Measurements from ENCODE around the gene SYF2.

SYF2 gene

DNA sequence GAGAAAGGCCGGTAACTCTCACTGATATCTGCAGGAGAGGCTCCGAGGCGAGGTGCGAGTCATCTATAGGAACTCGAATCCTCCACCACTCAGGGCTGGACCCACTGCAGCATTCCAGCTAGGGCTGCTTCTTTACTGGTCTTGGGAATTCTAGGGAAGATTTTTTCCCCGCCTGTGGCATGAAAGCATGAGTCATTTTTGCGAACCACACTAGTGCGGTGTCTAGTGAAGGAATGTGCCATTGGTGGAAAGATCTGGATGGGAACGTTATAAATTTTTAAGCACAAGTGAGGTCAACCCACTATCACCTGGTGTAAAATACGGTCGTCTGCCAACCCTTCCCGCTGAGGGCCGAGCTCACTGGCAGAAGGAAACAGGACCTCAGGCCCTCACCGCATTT, 49.7 kb downstream of the SYF2 start:
- no peak for DNase-seq

DNA sequence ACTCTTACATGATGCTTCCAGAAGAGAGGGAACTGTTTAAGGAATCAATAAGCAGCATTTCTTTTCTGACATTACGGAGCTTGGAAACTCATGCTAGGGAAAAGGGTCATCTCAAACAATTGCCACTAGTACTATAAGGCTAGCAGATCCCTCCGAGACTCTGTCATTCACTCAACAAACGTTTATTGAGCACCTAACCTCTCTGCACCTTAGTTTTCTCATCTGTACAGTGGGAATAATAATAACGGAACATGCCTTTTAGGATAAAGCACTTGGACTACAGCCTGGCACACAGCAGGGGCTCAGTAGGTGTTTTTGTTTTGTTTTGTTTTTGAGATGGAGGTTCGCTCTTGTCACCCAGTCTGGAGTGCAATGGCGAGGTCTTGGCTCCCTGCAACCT, 51.3 kb downstream of the SYF2 start:
- no peak for DNase-seq

DNA sequence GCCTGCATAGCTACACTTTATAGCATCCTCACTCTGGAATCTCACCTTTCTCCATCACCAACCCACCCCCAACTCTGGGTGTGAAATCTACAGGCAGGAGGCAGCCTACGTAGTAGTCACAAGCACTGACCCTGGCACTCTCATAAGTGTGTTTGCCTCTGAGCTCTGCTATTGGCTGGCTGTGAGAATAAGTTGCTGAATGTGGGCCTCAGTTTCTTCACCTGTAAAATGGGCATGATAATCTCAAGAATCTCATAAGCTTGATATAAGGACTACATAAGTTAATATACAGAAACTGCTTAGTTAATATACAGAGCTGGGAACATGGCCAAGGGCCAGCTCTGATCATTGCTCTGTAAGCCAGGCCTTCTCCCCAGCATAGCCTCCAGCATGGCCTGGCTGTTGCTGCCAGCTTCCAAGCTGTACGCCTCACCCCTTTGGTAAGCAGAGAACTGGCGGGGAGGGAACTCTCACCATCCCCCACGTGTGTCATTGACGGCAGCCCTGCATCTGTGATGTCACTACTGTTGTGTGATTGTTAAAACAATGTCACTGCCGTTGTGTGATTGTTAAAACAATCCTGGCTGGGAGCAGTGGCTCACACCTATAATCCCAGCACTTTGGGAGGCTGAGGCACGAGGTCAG, 53.3 kb downstream of the SYF2 start:
- no peak for DNase-seq

DNA sequence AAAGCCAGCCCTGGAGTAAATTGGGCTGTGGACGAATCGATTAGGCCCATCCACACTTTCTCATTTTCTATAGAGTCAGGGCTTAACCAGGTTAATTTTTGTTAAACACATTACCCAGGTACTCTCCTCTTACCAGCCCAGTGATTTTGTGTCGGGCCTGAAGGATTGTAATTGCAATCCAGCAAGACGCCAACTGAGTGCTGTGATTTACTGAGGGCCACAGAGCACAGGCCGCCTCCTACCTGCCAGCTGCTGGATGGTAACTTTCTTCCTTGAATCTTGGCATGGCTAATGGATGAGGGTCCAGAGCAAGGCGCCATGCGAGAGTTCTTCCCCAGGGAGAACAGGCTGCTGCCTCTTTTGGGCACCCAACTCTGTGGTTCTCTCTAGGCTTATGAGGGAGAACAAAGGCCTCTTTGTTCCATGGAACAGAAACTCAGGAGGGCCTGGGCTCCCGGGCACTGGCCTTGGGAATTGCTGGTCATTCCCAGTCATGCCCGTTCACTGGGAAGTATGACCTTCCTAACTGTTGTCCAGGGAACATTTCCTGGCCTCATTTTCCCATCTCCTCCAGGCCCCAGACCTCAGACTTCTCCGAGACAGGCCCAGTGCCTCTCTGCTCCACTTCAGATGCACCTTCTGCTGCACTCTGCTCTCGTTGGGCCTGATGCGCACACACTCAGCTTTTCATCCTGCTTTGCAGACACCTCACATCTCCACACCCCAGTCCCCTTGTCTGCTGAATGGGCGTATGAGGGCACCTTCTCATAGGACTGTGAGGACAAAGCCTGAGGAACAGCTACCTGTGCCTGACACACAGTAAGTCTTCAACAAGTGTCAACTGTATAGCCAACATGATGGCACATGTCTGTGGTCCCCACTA, 57.3 kb downstream of the SYF2 start:
- no peak for DNase-seq

DNA sequence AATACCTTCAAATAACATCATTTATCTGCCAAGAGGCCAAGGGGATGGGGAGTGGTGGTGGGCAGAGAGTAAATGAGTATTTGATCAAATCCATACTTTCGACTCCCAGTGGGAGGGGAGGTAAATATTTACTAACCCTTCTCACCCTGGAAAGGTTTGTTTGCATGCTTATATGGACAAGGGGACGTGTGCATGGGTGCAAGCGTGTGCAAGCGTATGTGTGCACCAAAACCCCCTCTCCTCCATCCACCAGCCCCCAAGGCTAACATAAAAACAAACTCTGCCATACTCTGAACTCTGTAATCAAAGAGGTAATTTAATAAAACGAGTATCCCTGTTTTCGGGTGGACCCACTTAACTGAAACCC, 58.0 kb downstream of the SYF2 start:
- DNase-seq = no peak

DNA sequence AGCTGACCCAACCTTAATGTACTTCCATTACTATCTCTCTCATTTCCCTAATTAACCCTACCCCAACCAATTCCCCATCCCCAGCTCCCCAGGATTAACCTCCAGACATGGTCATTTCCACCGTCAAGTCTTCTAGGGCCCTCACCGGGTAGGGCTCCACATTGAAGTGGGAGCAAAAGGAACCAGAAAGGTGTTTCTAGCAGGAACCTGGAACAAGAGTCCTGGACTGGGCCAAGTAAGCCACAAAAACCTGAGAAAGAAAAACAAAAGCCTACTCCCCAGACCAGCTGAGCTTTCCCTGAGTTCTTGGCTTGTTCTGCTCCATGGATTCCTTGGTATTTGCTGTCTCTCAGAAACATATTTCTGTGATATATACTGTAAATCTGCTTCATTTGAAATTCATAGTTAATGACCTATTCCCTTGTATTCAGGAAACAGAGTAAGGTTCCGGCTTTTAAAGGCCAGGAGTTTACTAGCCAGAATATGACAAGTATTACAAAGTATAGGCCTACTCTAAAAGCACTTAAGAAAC, 58.4 kb downstream of the SYF2 start:
- no peak for DNase-seq

Data from SHP77 treated with DMSO at 0.1 percent for 48 hours (cell line).